Measurements from ENCODE around the gene ZNF385A.

The ZNF385A gene

DNA sequence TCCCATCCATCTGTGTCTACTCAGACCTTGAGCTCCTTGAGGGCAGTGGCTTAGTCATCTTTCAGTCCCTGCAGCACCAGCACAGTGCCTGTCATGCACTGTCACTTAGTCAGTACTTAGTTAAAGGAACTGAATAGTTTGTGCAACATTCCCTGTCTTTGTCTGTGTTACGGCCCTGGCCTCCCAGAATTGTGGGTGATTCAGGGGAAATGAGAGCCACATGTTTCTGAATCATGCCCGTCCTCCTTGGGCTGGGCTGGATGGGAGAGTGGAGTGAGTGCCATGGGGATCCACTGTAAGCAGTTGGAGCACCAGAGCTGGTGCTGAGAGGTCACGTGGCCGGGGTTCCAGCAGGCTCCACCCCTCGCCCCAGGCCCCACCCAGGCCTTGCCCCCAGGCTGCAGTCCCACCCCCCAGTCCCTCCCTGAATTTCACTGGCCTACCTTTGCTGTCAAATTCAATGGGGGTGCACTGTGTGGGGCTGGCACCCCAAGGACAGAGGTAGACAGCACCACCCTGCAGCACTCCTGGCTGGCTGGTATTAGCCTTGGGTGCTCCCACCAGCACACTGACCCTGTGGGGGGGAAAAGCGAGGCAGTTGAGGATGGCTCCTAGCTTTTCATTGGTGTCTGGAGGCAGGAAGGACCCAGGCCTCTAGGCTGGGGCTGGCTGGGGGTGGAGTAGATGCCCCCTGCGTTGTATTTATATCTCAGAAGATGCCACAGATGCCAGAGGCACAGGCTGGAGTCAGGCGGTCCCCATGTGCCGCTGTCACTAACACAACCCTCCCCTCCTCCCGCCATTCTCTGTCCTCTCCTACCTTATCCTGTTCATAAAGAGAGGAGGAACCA, 27.1 kb upstream of the ZNF385A start:
- TF ChIP-seq CTCF (IDR thresholded peaks at IDR 0.05; ENCODE audit: low read depth, low read length): no peak
- H3K4me3 ChIP-seq (ENCODE audit: low read depth, low read length): no peak overlapping the region
- in situ Hi-C loops (cut with HindIII; ENCODE audit: low sequenced_read_pairs): no loop called here
- DNase-seq (ENCODE audit: low read depth, low spot score): peak; percentile 86

GRCh38 chr12:54409267-54409666, 24.7 kb upstream of the ZNF385A start:
- no peak for TF ChIP-seq CTCF (IDR thresholded peaks at IDR 0.05; ENCODE audit: low read depth, low read length)
- no peak overlapping the region for H3K4me3 ChIP-seq (ENCODE audit: low read depth, low read length)
- in situ Hi-C loops (cut with HindIII; ENCODE audit: low sequenced_read_pairs): no loop called here
- no peak for DNase-seq (ENCODE audit: low read depth, low spot score)

- no peak overlapping the region for H3K4me3 ChIP-seq (ENCODE audit: low read depth, low read length)
- in situ Hi-C loops (cut with HindIII; ENCODE audit: low sequenced_read_pairs): no loop called here
- DNase-seq (ENCODE audit: low read depth, low spot score): no peak
- no peak for TF ChIP-seq CTCF (IDR thresholded peaks at IDR 0.05; ENCODE audit: low read depth, low read length)
Measured at GRCh38 chr12:54407183-54407905, 22.8 kb upstream of the ZNF385A start.

DNA sequence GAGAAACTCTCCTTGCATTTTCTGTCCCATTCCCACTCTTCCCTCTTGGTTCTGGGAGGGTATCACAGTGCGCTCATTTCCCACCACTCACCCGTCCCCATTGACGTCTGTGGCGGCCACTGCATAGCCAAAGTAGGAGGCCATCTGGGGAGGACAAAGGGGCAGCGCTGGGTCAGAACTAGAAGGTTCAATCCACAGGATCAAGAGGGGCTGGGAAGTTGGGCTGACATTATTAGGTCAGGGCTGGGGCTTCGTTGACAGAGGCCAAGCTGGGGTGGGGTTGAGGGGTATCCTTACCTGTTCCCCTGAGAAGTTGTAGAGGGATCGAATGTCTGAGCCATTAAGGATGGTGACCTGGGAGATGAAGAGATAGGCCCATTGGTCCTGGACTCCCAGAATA, 21.0 kb upstream of the ZNF385A start:
- H3K4me3 ChIP-seq (ENCODE audit: low read depth, low read length): no peak overlapping the region
- no peak for DNase-seq (ENCODE audit: low read depth, low spot score)
- in situ Hi-C loops (cut with HindIII; ENCODE audit: low sequenced_read_pairs): no loop called here
- no peak for TF ChIP-seq CTCF (IDR thresholded peaks at IDR 0.05; ENCODE audit: low read depth, low read length)

DNA sequence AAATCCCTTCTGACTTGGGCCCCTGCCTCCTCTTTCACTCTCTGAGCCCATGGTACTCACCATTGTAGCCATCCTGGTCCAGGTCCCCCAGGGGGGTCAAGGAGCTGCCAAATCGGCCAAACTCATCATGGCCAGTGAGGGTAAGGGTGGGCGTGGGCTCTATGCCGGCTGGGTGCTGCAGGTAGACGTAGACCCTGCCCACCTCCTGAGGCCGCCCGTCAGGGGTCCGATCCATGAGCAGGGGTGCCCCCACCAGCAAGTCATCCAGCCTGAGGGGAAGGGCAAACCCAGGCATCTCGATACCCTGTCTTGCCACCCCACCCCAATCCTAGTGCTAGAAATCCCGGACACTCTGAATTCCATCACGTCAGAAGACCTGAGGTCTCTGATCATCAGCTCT, 20.6 kb upstream of the ZNF385A start:
- no peak for DNase-seq (ENCODE audit: low read depth, low spot score)

More for the DNA sequence above, 20.6 kb upstream of the ZNF385A start:
- in situ Hi-C loops (cut with HindIII; ENCODE audit: low sequenced_read_pairs): no loop called here
- no peak overlapping the region for H3K4me3 ChIP-seq (ENCODE audit: low read depth, low read length)
- TF ChIP-seq CTCF (IDR thresholded peaks at IDR 0.05; ENCODE audit: low read depth, low read length): no peak
